SU-DHL-6 (cell line): ENCODE measurements around the gene RPLP2.
A peak's percentile ranks its signal among the peaks of the same experiment; 100 is the strongest.

Experiments used
- H2AFZ ChIP-seq: fragments of 200-600 bp; sonication (generic); 2 replicates; pipeline ENCODE4 v1.6.1; 2014; ENCODE audit warnings: low read depth, mild to moderate bottlenecking, moderate library complexity, mixed read lengths, antibody characterized with exemption, low read length; ENCODE audit not compliant: severe bottlenecking
- H3F3A ChIP-seq: fragments of 200-600 bp; shearing (Covaris generic); 2 replicates; pipeline ENCODE4 v1.6.0; 2016; ENCODE audit warnings: antibody characterized with exemption, mild to moderate bottlenecking; ENCODE audit not compliant: insufficient read depth
- H3K27ac ChIP-seq: fragments of 200-600 bp; sonication (generic); 2 replicates; pipeline ENCODE4 v1.5.1; 2016; ENCODE audit warnings: low read depth, mild to moderate bottlenecking, low read length, moderate library complexity, mixed read lengths
- H3K27me3 ChIP-seq: fragments of 200-600 bp; sonication (generic), shearing (Covaris generic); 2 replicates; pipeline ENCODE4 v1.6.0; 2014; ENCODE audit warnings: mild to moderate bottlenecking, low read length
- H3K36me3 ChIP-seq: fragments of 200-600 bp; sonication (generic); 2 replicates; pipeline ENCODE4 v1.6.1; 2014; ENCODE audit warnings: mild to moderate bottlenecking, low read length, mixed read lengths
- H3K4me2 ChIP-seq: fragments of 300-600, 200-600 bp; shearing (Covaris generic), sonication (generic); 2 replicates; pipeline ENCODE4 v1.6.0; 2014; ENCODE audit warnings: low read length, low read depth, mild to moderate bottlenecking; ENCODE audit not compliant: poor library complexity, severe bottlenecking
- H3K4me3 ChIP-seq: fragments of 200-600 bp; sonication (generic); 2 replicates; pipeline ENCODE4 v1.5.1; 2014; ENCODE audit warnings: antibody characterized with exemption, low read length, mild to moderate bottlenecking, mixed read lengths; ENCODE audit not compliant: insufficient read depth, poor library complexity, severe bottlenecking
- H3K79me2 ChIP-seq: fragments of 200-600 bp; sonication (generic); 2 replicates; pipeline ENCODE4 v1.6.1; 2014; ENCODE audit warnings: mild to moderate bottlenecking, low read length, moderate library complexity; ENCODE audit not compliant: insufficient read depth
- H3K9ac ChIP-seq: fragments of 200-600 bp; sonication (generic); 2 replicates; pipeline ENCODE4 v1.7.0; 2014; ENCODE audit warnings: mild to moderate bottlenecking, low read length
- H3K9me2 ChIP-seq: fragments of 200-600 bp; sonication (generic); replicated peaks from 2 replicates; pipeline ENCODE4 v1.6.1; 2014; ENCODE audit warnings: low read length; ENCODE audit not compliant: insufficient read depth
- H3K9me3 ChIP-seq: fragments of 200-600 bp; sonication (generic); 2 replicates; pipeline ENCODE4 v1.6.1; 2014; ENCODE audit warnings: low read length, mixed read lengths; ENCODE audit not compliant: insufficient read depth
- H4K20me1 ChIP-seq: fragments of 200-600 bp; sonication (generic); 2 replicates; pipeline ENCODE4 v1.6.1; 2014; ENCODE audit warnings: low read depth, mild to moderate bottlenecking, antibody characterized with exemption, low read length, moderate library complexity, mixed read lengths
- CTCF ChIP-seq: fragments of 200-600 bp; sonication (generic); IDR thresholded peaks from one replicate; pipeline ENCODE4 v1.5.1; 2017; ENCODE audit warnings: antibody characterized with exemption, mild to moderate bottlenecking, low read length, moderate library complexity; ENCODE audit not compliant: insufficient read depth, poor library complexity, severe bottlenecking
- EZH2phosphoT487 ChIP-seq: fragments of 200-600 bp; sonication (generic), shearing (Covaris generic); conservative IDR thresholded peaks from 2 replicates; pipeline ENCODE4 v1.6.1; 2018; ENCODE audit warnings: mild to moderate bottlenecking, antibody characterized with exemption, low read length, moderate library complexity, mixed read lengths

Gene RPLP2

GRCh38 chr11:802693-803466, 6.9 kb upstream of the RPLP2 start:
- H3K27me3 ChIP-seq = no peaks in the 10 kb centered on the region
- no peaks in the 10 kb centered on the region for H3K9me3 ChIP-seq
- no peak overlapping the region for H3K27ac ChIP-seq
- no peak overlapping the region for H3K4me3 ChIP-seq
- peaks cover 4% of the 10 kb centered on the region for H3F3A ChIP-seq
- H4K20me1 ChIP-seq = no peaks in the 10 kb centered on the region
- peaks cover 2% of the 10 kb centered on the region for H3K79me2 ChIP-seq
- H3K4me2 ChIP-seq = no peak overlapping the region
- no peak overlapping the region for H3K9ac ChIP-seq
- H2AFZ ChIP-seq = no peak overlapping the region
- TF ChIP-seq CTCF = no peak
- TF ChIP-seq EZH2phosphoT487 = no peak
- H3K36me3 ChIP-seq = no peaks in the 10 kb centered on the region
- H3K9me2 ChIP-seq = no peaks in the 10 kb centered on the region

- peak overlapping the region; percentile 61 for H3K4me2 ChIP-seq
- no peaks in the 10 kb centered on the region for H3K36me3 ChIP-seq
- H3K27ac ChIP-seq = no peak overlapping the region
Measured at GRCh38 chr11:803467-803742, 6.4 kb upstream of the RPLP2 start.

GRCh38 chr11:803770-804598, 5.8 kb upstream of the RPLP2 start:
- H3F3A ChIP-seq = peaks cover 13% of the 10 kb centered on the region
- no peaks in the 10 kb centered on the region for H3K9me2 ChIP-seq
- H3K27me3 ChIP-seq = no peaks in the 10 kb centered on the region
- TF ChIP-seq EZH2phosphoT487 (no peak), CTCF (no peak)
- H3K79me2 ChIP-seq = peaks cover 13% of the 10 kb centered on the region
- H3K4me2 ChIP-seq = peak overlapping the region; percentile 61
- H3K36me3 ChIP-seq = no peaks in the 10 kb centered on the region
- H2AFZ ChIP-seq = no peak overlapping the region
- H3K27ac ChIP-seq = peak overlapping the region; percentile 75
- peak overlapping the region; percentile 89 for H3K9ac ChIP-seq
- H3K4me3 ChIP-seq = peak overlapping the region; percentile 68
- H3K9me3 ChIP-seq = no peaks in the 10 kb centered on the region
- H4K20me1 ChIP-seq = no peaks in the 10 kb centered on the region

More at GRCh38 chr11:803467-803742, 6.4 kb upstream of the RPLP2 start:
- no peak overlapping the region for H3K9ac ChIP-seq
- no peak overlapping the region for H2AFZ ChIP-seq
- H3K27me3 ChIP-seq = no peaks in the 10 kb centered on the region
- H3K4me3 ChIP-seq = no peak overlapping the region
- H4K20me1 ChIP-seq = no peaks in the 10 kb centered on the region
- no peaks in the 10 kb centered on the region for H3K9me3 ChIP-seq
- peaks cover 7% of the 10 kb centered on the region for H3K79me2 ChIP-seq
- peaks cover 8% of the 10 kb centered on the region for H3F3A ChIP-seq
- H3K9me2 ChIP-seq = no peaks in the 10 kb centered on the region
- TF ChIP-seq CTCF (no peak), EZH2phosphoT487 (no peak)
